K562 (cell line): ENCODE data around the gene ZFHX2. TPM values are rescaled to one million over a fixed set of nuclear protein-coding genes. Genes with fewer than 3 reads are reported as not detected.

Source experiments
- ATF7 ChIP-seq: fragments of 450-650 bp; IDR thresholded peaks from 2 replicates; pipeline ENCODE4 v1.7.1; 2014; ENCODE audit warnings: mild to moderate bottlenecking, moderate library complexity
- HNRNPLL ChIP-seq: fragments of 200-400 bp; formaldehyde crosslinking; IDR thresholded peaks from 2 replicates; pipeline ENCODE4 v1.6.1; 2017; ENCODE audit warnings: low read length, low read depth, mild to moderate bottlenecking; ENCODE audit not compliant: poor library complexity, severe bottlenecking
- KDM1A ChIP-seq, 2 experiments: fragments of 450-650 bp; IDR thresholded peaks; 2 replicates each; pipeline ENCODE4 v1.6.1; 2016; ENCODE audit warnings: mild to moderate bottlenecking in 2 of 2
- KLF16 ChIP-seq: IDR thresholded peaks from 2 replicates; pipeline ENCODE4 v1.6.1; 2016; ENCODE audit warnings: antibody characterized with exemption
- NFIX ChIP-seq: fragments of 250-450 bp; sonication (Bioruptor Pico); IDR thresholded peaks from 2 replicates; pipeline ENCODE4 v1.4.0; 2020; ENCODE audit warnings: low read depth, mild to moderate bottlenecking, moderate library complexity
- NFRKB ChIP-seq: fragments of 450-650 bp; IDR thresholded peaks from 2 replicates; pipeline ENCODE4 v1.6.1; 2016; ENCODE audit warnings: low read depth
- NRF1 ChIP-seq, 2 experiments: fragments of 450-650 bp; IDR thresholded peaks in 1 of 2; conservative IDR thresholded peaks in 1 of 2; 2 replicates each; pipeline ENCODE4 v1.6.1; 2014; ENCODE audit warnings: mild to moderate bottlenecking in 2 of 2
- POLR2AphosphoS2 ChIP-seq: IDR thresholded peaks from 2 replicates; pipeline ENCODE4 v1.6.1; 2012; ENCODE audit warnings: low read length, improper control_type of control experiment
- POLR2AphosphoS5 ChIP-seq: IDR thresholded peaks from 2 replicates; pipeline ENCODE4 v1.6.1; 2011; ENCODE audit warnings: mild to moderate bottlenecking, low read depth, low read length, moderate library complexity; ENCODE audit not compliant: control insufficient read depth, insufficient read depth
- SMC3 ChIP-seq: conservative IDR thresholded peaks from 2 replicates; pipeline ENCODE4 v1.6.1; 2011; ENCODE audit warnings: low read depth, low read length, improper control_type of control experiment; ENCODE audit not compliant: insufficient read depth
- TAF1 ChIP-seq: IDR thresholded peaks from 2 replicates; pipeline ENCODE4 v1.6.1; 2011; ENCODE audit warnings: mild to moderate bottlenecking, low read length, moderate library complexity; ENCODE audit not compliant: insufficient read depth, control insufficient read depth, severe bottlenecking; ENCODE audit errors: extremely low read depth
- ZNF518B ChIP-seq: fragments of 250-450 bp; sonication (Bioruptor Pico); IDR thresholded peaks from 2 replicates; pipeline ENCODE4 v1.5.0; 2021; ENCODE audit warnings: mild to moderate bottlenecking, moderate library complexity
- polyA plus RNA-seq, 8 experiments: library from polyadenylated mRNA; depleted of rRNA in 4 of 8; stranded (reverse) in 5 of 8; unstranded in 3 of 8; fragments of >200 nt; fragmentation: Nextera tagmentation in 2 of 8; fragmentation: Illumina TruSeq in 1 of 8; extraction: Ambion mirVana in 2 of 8; extraction: Trizol in 1 of 8; gene quantifications; 2 replicates each; pipeline versions ENCODE4 v1.2.1 to v1.2.3, GENCODE V29; 2011 to 2014; ENCODE audit warnings: inconsistent platforms in 1 of 8, missing spikeins in 1 of 8
- total RNA-seq, 7 experiments: library from RNA; depleted of rRNA in 6 of 7; stranded (reverse); fragments of >200 nt in 6 of 7; fragmentation: Illumina TruSeq in 2 of 7; extraction: Trizol in 2 of 7; gene quantifications; 2 replicates each; pipeline versions ENCODE4 v1.2.1 to v1.2.3, GENCODE V29; 2011 to 2021; ENCODE audit warnings: low replicate concordance in 1 of 7
- TF ChIP-seq, protein P1 (sequence below): fragments of 250-450 bp; sonication (Bioruptor Pico); IDR thresholded peaks from 2 replicates; pipeline ENCODE4 v1.5.1; 2021; ENCODE audit warnings: mild to moderate bottlenecking
- TF ChIP-seq, protein P2 (sequence below): fragments of 450-650 bp; formaldehyde crosslinking; IDR thresholded peaks from 2 replicates; pipeline ENCODE4 v1.4.0; 2022; ENCODE audit warnings: missing genetic modification characterization
- TF ChIP-seq, protein P3 (sequence below), 3 experiments: fragments of 200-800 bp in 1 of 3; fragments of 250-450 bp in 1 of 3; fragments of 450-650 bp in 1 of 3; sonication (Bioruptor Pico) in 1 of 3; sonication (Bioruptor generic) in 1 of 3; formaldehyde crosslinking in 1 of 3; IDR thresholded peaks; 2 replicates each; pipeline versions ENCODE4 v1.6.1 to v1.8.0; 2016 to 2022; ENCODE audit warnings: mild to moderate bottlenecking in 2 of 3, missing genetic modification characterization in 2 of 3, missing compliant biosample characterization in 1 of 3, moderate library complexity in 1 of 3

ZFHX2 gene
- total and polyA plus RNA-seq, 9 of the 15 experiments (the other 6 are each of a cell fraction or from before 2014, with no cell fraction given): 0.06 to 0.11 (median 0.11) TPM; not detected in 4

GRCh38 chr14:23588884-23589598 lies 37.5 kb upstream of the ZFHX2 start (continued):
- peak; percentile 64 for TF ChIP-seq SMC3
- no peak for TF ChIP-seq KLF16
- no peak for TF ChIP-seq POLR2AphosphoS2
- peak; percentile 49; the same call in 1 of the 2 replicates for TF ChIP-seq POLR2AphosphoS5
- TF ChIP-seq ZNF518B (CRISPR knock-in tag): no peak
- TF ChIP-seq, protein P1, sequence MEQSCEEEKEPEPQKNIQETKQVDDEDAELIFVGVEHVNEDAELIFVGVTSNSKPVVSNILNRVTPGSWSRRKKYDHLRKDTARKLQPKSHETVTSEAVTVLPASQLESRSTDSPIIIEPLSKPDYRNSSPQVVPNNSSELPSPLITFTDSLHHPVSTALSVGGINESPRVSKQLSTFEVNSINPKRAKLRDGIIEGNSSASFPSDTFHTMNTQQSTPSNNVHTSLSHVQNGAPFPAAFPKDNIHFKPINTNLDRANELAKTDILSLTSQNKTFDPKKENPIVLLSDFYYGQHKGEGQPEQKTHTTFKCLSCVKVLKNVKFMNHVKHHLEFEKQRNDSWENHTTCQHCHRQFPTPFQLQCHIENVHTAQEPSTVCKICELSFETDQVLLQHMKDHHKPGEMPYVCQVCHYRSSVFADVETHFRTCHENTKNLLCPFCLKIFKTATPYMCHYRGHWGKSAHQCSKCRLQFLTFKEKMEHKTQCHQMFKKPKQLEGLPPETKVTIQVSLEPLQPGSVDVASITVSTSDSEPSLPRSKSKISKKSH: no peak
- TF ChIP-seq NFRKB: no peak
- TF ChIP-seq ATF7: peak; percentile 51; the same call in 1 of the 2 replicates
- TF ChIP-seq HNRNPLL: no peak
- TF ChIP-seq NRF1 (conservative IDR thresholded peaks at IDR 0.05 in 1 of 2, IDR thresholded peaks at IDR 0.05 in 1 of 2): 0 out of 4 replicates have a peak, but pooled peaks of 1 of the 2 experiments have one; percentile 26
- TF ChIP-seq, protein P2, sequence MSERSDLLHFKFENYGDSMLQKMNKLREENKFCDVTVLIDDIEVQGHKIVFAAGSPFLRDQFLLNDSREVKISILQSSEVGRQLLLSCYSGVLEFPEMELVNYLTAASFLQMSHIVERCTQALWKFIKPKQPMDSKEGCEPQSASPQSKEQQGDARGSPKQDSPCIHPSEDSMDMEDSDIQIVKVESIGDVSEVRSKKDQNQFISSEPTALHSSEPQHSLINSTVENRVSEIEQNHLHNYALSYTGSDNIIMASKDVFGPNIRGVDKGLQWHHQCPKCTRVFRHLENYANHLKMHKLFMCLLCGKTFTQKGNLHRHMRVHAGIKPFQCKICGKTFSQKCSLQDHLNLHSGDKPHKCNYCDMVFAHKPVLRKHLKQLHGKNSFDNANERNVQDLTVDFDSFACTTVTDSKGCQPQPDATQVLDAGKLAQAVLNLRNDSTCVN (CRISPR knock-in tag): no peak
- TF ChIP-seq NFIX (CRISPR knock-in tag): peak; percentile 53
- TF ChIP-seq, protein P3, sequence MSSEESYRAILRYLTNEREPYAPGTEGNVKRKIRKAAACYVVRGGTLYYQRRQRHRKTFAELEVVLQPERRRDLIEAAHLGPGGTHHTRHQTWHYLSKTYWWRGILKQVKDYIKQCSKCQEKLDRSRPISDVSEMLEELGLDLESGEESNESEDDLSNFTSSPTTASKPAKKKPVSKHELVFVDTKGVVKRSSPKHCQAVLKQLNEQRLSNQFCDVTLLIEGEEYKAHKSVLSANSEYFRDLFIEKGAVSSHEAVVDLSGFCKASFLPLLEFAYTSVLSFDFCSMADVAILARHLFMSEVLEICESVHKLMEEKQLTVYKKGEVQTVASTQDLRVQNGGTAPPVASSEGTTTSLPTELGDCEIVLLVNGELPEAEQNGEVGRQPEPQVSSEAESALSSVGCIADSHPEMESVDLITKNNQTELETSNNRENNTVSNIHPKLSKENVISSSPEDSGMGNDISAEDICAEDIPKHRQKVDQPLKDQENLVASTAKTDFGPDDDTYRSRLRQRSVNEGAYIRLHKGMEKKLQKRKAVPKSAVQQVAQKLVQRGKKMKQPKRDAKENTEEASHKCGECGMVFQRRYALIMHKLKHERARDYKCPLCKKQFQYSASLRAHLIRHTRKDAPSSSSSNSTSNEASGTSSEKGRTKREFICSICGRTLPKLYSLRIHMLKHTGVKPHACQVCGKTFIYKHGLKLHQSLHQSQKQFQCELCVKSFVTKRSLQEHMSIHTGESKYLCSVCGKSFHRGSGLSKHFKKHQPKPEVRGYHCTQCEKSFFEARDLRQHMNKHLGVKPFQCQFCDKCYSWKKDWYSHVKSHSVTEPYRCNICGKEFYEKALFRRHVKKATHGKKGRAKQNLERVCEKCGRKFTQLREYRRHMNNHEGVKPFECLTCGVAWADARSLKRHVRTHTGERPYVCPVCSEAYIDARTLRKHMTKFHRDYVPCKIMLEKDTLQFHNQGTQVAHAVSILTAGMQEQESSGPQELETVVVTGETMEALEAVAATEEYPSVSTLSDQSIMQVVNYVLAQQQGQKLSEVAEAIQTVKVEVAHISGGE (CRISPR knock-in tag; IDR thresholded peaks at IDR 0.05): no peak
- TF ChIP-seq KDM1A (IDR thresholded peaks at IDR 0.05): no peak
- TF ChIP-seq TAF1: no peak
